Calu3 (cell line): ENCODE measurements around the gene DNAJC3. TPM values are rescaled to one million over a fixed set of nuclear protein-coding genes. Genes with fewer than 3 reads are reported as not detected.
A peak's percentile ranks its signal among the peaks of the same experiment; 100 is the strongest.

Experiments used
- BruUV-seq: library from RNA; stranded (reverse); fragments of 400-500 nt; replicated peaks from 2 replicates; lab custom pipeline; 2021; lab: Mats Ljungman, UMichigan
- CTCF ChIA-PET: fragments of 300-600 bp; sonication (Branson Sonifier 250); formaldehyde crosslinking; loops from one replicate; lab custom pipeline; 2022; ENCODE audit warnings: antibody characterized with exemption; lab: Charles Lee
- DNase-seq: peaks from one replicate; pipeline ENCODE4 v3.0.0; 2022
- H3K27ac Mint-ChIP-seq: one replicate; pipeline ENCODE4 v1.8.0; 2022; ENCODE audit warnings: mixed read lengths; ENCODE audit not compliant: unreplicated experiment
- H3K27me3 Mint-ChIP-seq: one replicate; pipeline ENCODE4 v1.8.0; 2022; ENCODE audit warnings: mixed read lengths; ENCODE audit not compliant: unreplicated experiment
- H3K36me3 Mint-ChIP-seq: one replicate; pipeline ENCODE4 v1.8.0; 2022; ENCODE audit warnings: mild to moderate bottlenecking, moderate library complexity, mixed read lengths; ENCODE audit not compliant: insufficient read depth, unreplicated experiment
- H3K4me1 Mint-ChIP-seq: one replicate; pipeline ENCODE4 v1.8.0; 2022; ENCODE audit warnings: mild to moderate bottlenecking, low read depth, mixed read lengths; ENCODE audit not compliant: unreplicated experiment
- H3K4me3 Mint-ChIP-seq: one replicate; pipeline ENCODE4 v1.8.0; 2022; ENCODE audit warnings: mild to moderate bottlenecking, low read depth, moderate library complexity, mixed read lengths; ENCODE audit not compliant: unreplicated experiment
- H3K9me3 Mint-ChIP-seq: one replicate; pipeline ENCODE4 v1.8.0; 2022; ENCODE audit warnings: low read depth, mixed read lengths; ENCODE audit not compliant: unreplicated experiment
- intact Hi-C: fragments of 100-400 bp; cut with micrococcal nuclease; formaldehyde crosslinking; loops from one replicate; pipeline ENCODE4 v1.10.0; 2022; ENCODE audit not compliant: unreplicated experiment
- total RNA-seq: library from RNA; stranded (reverse); gene quantifications from 2 replicates; pipeline ENCODE4 v1.2.3, GENCODE V29; 2022
- TF ChIP-seq, protein P1 (sequence below): fragments of 200-600 bp; IDR thresholded peaks from one replicate; pipeline ENCODE4 v1.8.0; 2022; ENCODE audit warnings: antibody characterized with exemption; ENCODE audit not compliant: unreplicated experiment

DNAJC3 gene
- total RNA-seq, 1 experiment from 2014 or later: 22.2 TPM

DNA sequence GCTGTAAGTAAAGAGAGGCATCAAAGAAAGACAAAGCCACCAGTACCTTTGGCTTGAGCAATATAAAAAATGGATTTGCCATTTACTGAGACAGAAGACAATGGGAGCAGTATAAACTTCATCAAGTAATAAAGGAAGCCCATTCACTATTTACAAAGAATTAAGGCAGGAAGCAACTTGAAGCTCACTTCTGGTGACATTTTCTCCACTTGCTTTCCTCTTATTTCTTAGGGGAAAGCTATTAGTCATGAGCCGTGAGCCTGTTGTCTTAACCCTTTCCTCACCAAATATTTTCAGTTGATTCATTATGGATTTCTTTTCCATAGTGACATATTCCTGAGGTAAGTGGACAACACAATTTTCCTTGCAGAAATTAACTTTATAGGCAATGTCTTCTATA lies 156.8 kb downstream of the DNAJC3 start:
- BruUV-seq: no TSS peak
- TF ChIP-seq, protein P1, sequence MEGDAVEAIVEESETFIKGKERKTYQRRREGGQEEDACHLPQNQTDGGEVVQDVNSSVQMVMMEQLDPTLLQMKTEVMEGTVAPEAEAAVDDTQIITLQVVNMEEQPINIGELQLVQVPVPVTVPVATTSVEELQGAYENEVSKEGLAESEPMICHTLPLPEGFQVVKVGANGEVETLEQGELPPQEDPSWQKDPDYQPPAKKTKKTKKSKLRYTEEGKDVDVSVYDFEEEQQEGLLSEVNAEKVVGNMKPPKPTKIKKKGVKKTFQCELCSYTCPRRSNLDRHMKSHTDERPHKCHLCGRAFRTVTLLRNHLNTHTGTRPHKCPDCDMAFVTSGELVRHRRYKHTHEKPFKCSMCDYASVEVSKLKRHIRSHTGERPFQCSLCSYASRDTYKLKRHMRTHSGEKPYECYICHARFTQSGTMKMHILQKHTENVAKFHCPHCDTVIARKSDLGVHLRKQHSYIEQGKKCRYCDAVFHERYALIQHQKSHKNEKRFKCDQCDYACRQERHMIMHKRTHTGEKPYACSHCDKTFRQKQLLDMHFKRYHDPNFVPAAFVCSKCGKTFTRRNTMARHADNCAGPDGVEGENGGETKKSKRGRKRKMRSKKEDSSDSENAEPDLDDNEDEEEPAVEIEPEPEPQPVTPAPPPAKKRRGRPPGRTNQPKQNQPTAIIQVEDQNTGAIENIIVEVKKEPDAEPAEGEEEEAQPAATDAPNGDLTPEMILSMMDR: no peak
- no peak overlapping the region for H3K27ac Mint-ChIP-seq
- no peak overlapping the region for H3K4me3 Mint-ChIP-seq
- intact Hi-C loops: loop anchor here (1.0 to 5.0 kb wide), 2 partner anchors 156 to 209 kb away; partner anchors contain the start of gene DNAJC3
- CTCF ChIA-PET: interaction anchor here (0.7 to 1.4 kb wide), 3 partner anchors 25 to 230 kb away, joined by 3 to 12 read pairs (median 3); no protein-coding TSS in a partner anchor
- no peaks in the 10 kb centered on the region for H3K4me1 Mint-ChIP-seq
- H3K36me3 Mint-ChIP-seq: no peaks in the 10 kb centered on the region
- no peak for DNase-seq
- no peaks in the 10 kb centered on the region for H3K9me3 Mint-ChIP-seq
- H3K27me3 Mint-ChIP-seq: no peaks in the 10 kb centered on the region

- H3K9me3 Mint-ChIP-seq: peaks cover 4% of the 10 kb centered on the region
- no TSS peak for BruUV-seq
- H3K27me3 Mint-ChIP-seq: no peaks in the 10 kb centered on the region
- no peaks in the 10 kb centered on the region for H3K4me1 Mint-ChIP-seq
- CTCF ChIA-PET: interaction anchor here (0.7 to 1.4 kb wide), 3 partner anchors 24 to 231 kb away, joined by 3 to 12 read pairs (median 3); no protein-coding TSS in a partner anchor
- TF ChIP-seq, protein P1: peak; percentile 32
- no peaks in the 10 kb centered on the region for H3K36me3 Mint-ChIP-seq
- H3K4me3 Mint-ChIP-seq: no peak overlapping the region
- intact Hi-C loops: loop anchor here (1.0 to 5.0 kb wide), 2 partner anchors 157 to 210 kb away; partner anchors contain the start of gene DNAJC3
- DNase-seq: peak; percentile 36
- H3K27ac Mint-ChIP-seq: no peak overlapping the region
Measured at GRCh38 chr13:95834134-95834765, 157.3 kb downstream of the DNAJC3 start.

GRCh38 chr13:95841894-95842293 lies 165.0 kb downstream of the DNAJC3 start:
- no peak overlapping the region for H3K27ac Mint-ChIP-seq
- BruUV-seq: no TSS peak
- no peaks in the 10 kb centered on the region for H3K27me3 Mint-ChIP-seq
- intact Hi-C loops: no loop called here
- H3K36me3 Mint-ChIP-seq: no peaks in the 10 kb centered on the region
- no peaks in the 10 kb centered on the region for H3K4me1 Mint-ChIP-seq
- H3K4me3 Mint-ChIP-seq: no peak overlapping the region
- H3K9me3 Mint-ChIP-seq: peaks cover 4% of the 10 kb centered on the region
- TF ChIP-seq, protein P1: no peak
- CTCF ChIA-PET: interaction anchor here (0.6 kb wide), 1 partner anchor 1057 kb away, joined by 3 read pairs; no protein-coding TSS in a partner anchor
- no peak for DNase-seq

- H3K27ac Mint-ChIP-seq: no peak overlapping the region
- DNase-seq: no peak
- H3K9me3 Mint-ChIP-seq: peaks cover 4% of the 10 kb centered on the region
- intact Hi-C loops: no loop called here
- H3K4me3 Mint-ChIP-seq: no peak overlapping the region
- no peaks in the 10 kb centered on the region for H3K36me3 Mint-ChIP-seq
- CTCF ChIA-PET: no interaction called here
- TF ChIP-seq, protein P1: no peak
- H3K27me3 Mint-ChIP-seq: no peaks in the 10 kb centered on the region
- BruUV-seq: no TSS peak
- H3K4me1 Mint-ChIP-seq: no peaks in the 10 kb centered on the region
Measured at GRCh38 chr13:95842898-95843297, 166.0 kb downstream of the DNAJC3 start.

Other genes with a start within 250 kb of the DNAJC3 start
- gene CLDN10, start 124.4 kb upstream of the DNAJC3 start, total RNA-seq: 46.8 and 55.0 TPM in 2 replicates
- gene DZIP1, start 32.4 kb upstream of the DNAJC3 start, total RNA-seq: 10.2 and 13.3 TPM in 2 replicates